Fibroblast of mammary gland (primary cell): ENCODE results near the gene NELFE.
A peak's percentile ranks its signal among the peaks of the same experiment; 100 is the strongest.
"Not testable (repeated sequence)": the region's sequence is repeated elsewhere in the genome, so short reads cannot be mapped to it uniquely, and the experiment has no call there.

Experiments
- DNase-seq: peaks from one replicate; pipeline ENCODE4 v3.0.0-alpha.2; 2010; ENCODE audit warnings: low read depth
- H3K4me3 ChIP-seq: 2 replicates; pipeline ENCODE4 v1.5.1; 2011; ENCODE audit warnings: low read depth, mild to moderate bottlenecking, low read length, moderate library complexity; ENCODE audit not compliant: control insufficient read depth
- TF ChIP-seq, protein P1 (sequence below): conservative IDR thresholded peaks from 2 replicates; pipeline ENCODE4 v1.5.1; 2011; ENCODE audit warnings: low read depth, low read length, inconsistent platforms; ENCODE audit not compliant: control insufficient read depth, insufficient read depth

Gene NELFE

GRCh38 chr6:31940256-31940664 lies 18.5 kb downstream of the NELFE start:
- peak; percentile 34 for DNase-seq
- TF ChIP-seq, protein P1, sequence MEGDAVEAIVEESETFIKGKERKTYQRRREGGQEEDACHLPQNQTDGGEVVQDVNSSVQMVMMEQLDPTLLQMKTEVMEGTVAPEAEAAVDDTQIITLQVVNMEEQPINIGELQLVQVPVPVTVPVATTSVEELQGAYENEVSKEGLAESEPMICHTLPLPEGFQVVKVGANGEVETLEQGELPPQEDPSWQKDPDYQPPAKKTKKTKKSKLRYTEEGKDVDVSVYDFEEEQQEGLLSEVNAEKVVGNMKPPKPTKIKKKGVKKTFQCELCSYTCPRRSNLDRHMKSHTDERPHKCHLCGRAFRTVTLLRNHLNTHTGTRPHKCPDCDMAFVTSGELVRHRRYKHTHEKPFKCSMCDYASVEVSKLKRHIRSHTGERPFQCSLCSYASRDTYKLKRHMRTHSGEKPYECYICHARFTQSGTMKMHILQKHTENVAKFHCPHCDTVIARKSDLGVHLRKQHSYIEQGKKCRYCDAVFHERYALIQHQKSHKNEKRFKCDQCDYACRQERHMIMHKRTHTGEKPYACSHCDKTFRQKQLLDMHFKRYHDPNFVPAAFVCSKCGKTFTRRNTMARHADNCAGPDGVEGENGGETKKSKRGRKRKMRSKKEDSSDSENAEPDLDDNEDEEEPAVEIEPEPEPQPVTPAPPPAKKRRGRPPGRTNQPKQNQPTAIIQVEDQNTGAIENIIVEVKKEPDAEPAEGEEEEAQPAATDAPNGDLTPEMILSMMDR = no peak
- no peak overlapping the region for H3K4me3 ChIP-seq

DNA sequence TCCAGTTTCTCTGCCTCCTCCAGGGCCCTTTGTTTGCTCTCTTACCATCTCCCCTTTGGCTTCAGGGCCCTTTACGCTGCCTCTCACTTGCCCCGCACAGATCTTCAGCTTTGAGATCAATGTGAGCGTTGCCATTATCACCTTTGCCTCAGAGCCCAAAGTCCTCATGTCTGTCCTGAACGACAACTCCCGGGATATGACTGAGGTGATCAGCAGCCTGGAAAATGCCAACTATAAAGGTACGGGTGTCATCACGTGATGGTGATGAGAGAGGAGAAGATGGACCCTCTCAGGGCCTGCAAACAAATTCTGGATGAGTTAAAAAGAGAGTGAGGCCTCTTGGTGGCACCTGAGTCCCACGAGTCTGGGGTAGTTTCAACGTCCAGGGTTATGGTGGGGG lies 22.9 kb downstream of the NELFE start:
- TF ChIP-seq, protein P1 = no peak
- no peak for DNase-seq
- no peak overlapping the region for H3K4me3 ChIP-seq

GRCh38 chr6:31935021-31935420 lies 23.8 kb downstream of the NELFE start:
- H3K4me3 ChIP-seq = no peak overlapping the region
- DNase-seq = no peak
- TF ChIP-seq, protein P1 = no peak

- TF ChIP-seq, protein P1 = no peak
- DNase-seq = no peak
- no peak overlapping the region for H3K4me3 ChIP-seq
Measured at GRCh38 chr6:31933537-31933936, 25.2 kb downstream of the NELFE start.

DNA sequence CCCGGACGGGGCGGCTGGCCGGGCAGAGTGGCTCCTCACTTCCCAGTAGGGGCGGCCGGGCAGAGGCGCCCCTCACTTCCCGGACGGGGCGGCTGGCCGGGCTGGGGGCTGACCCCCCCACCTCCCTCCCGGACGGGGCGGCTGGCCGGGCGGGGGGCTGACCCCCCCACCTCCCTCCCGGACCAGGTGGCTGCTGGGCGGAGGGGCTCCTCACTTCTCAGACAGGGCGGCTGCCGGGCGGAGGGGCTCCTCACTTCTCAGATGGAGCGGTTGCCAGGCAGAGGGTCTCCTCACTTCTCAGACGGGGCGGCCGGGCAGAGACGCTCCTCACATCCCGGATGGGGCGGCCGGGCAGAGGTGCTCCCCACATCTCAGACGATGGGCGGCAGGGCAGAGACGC lies 26.6 kb downstream of the NELFE start:
- DNase-seq, H3K4me3 ChIP-seq: not testable (repeated sequence)

GRCh38 chr6:31930962-31931361 lies 27.8 kb downstream of the NELFE start:
- TF ChIP-seq, protein P1 = no peak

GRCh38 chr6:31928672-31928939 lies 30.2 kb downstream of the NELFE start:
- no peak for DNase-seq
- no peak overlapping the region for H3K4me3 ChIP-seq
- TF ChIP-seq, protein P1 = no peak

More at GRCh38 chr6:31930962-31931361, 27.8 kb downstream of the NELFE start:
- DNase-seq = no peak
- no peak overlapping the region for H3K4me3 ChIP-seq
